NCI-H2029 treated with DMSO at 0.1 percent for 48 hours (cell line): ENCODE results near the gene GSTM3.
"Not testable (repeated sequence)": the region's sequence is repeated elsewhere in the genome, so short reads cannot be mapped to it uniquely, and the experiment has no call there.

Experiments used
- DNase-seq: peaks from one replicate; lab custom pipeline; 2025; lab: John Stamatoyannopoulos, UW

Gene GSTM3

DNA sequence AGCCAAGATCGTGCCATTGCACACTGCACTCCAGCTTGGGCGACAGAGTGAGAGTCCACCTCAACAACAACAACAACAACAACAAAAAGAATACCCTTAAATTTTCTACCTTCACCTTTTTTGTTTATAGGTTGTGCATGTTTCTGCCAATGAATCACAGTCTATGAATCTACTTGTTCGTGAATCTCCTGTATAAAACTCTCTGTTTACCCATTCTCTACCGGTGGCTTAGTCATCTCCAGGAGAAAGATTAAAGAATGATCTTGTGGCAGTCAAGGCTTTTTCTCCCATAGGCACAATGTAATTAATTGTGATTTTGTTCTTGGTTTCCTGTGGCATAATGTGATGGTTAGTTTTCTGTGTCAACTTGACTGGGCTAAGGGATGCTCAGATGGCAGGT is 43.0 kb downstream of the GSTM3 start:
- not testable (repeated sequence) for DNase-seq

DNA sequence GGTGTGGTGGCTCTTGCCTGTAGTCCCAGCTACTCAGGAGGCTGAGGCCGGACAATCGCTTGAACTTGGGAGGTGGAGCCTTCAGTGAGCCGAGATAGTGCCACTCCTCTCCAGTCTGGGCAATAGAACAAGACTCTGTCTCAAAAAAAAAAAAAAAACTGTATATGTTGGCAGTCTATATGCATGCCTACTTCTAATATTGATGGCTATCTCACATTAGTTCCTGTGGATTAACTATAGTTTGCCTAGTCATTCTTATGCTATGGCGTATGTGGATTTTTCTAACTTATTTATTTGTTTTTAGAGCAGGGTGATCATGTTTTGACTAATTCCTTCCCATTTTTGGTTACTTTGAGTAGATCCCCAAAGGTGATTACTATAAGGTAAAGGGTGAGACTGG is 43.8 kb downstream of the GSTM3 start:
- no peak for DNase-seq

DNA sequence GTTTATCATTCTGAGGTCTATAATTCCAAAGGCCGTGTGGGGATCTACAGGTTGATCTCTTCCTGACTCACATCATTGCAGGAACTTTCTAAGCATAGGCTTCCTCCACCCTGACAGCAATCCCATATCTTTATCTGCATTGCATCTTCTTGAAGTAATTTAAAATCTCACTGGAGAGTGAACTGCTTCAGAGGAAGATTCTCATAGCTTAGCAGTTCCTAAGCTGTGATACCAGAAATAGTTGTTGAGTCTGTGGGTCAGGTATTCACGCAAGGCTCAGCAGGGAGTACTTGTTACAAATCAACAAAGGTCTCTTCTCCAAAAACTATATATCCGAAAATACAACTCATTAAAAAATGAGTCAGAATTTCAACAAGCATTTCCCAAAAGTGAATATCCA is 45.7 kb downstream of the GSTM3 start:
- not testable (repeated sequence) for DNase-seq

DNA sequence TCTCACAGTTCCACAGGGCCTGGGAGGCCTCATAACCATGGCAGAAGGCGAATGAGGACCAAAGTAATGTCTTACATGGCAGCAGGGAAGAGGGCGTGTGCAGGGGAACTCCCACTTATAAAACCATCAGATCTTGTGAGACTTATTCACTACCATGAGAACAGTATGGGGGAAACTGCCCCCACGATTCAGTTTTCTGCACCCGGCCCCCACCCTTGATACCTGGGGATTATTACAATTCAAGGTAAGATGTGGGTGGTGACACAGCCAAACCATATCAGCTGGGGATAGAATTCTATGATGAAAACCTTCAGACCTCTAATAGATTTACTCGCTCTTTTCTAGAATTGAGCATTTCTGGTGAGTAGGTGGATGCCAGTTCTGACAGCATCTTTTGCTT is 46.4 kb downstream of the GSTM3 start:
- DNase-seq, result not testable (repeated sequence)

DNA sequence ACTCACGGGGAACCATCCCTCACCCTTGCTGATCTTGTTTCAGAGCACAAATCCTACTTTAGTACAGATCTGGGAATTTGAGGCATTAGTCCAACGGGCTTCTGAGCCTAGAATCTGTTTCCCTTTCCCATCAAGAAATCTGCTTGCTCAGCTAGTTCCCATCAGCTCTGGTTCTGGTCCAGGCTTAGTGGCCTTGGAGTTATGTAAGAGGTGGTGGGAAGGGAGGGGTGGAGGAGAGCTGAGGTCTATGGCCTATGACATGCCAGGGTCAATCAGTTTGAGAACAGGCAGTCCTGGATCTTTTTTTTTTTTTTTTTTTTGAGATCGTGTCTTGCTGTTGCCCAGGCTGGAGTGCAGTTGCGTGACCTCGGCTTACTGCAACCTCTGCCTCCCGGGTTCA is 49.1 kb downstream of the GSTM3 start:
- no peak for DNase-seq

GRCh38 chr1:109689844-109690405 is 50.9 kb downstream of the GSTM3 start:
- DNase-seq, result no peak

DNA sequence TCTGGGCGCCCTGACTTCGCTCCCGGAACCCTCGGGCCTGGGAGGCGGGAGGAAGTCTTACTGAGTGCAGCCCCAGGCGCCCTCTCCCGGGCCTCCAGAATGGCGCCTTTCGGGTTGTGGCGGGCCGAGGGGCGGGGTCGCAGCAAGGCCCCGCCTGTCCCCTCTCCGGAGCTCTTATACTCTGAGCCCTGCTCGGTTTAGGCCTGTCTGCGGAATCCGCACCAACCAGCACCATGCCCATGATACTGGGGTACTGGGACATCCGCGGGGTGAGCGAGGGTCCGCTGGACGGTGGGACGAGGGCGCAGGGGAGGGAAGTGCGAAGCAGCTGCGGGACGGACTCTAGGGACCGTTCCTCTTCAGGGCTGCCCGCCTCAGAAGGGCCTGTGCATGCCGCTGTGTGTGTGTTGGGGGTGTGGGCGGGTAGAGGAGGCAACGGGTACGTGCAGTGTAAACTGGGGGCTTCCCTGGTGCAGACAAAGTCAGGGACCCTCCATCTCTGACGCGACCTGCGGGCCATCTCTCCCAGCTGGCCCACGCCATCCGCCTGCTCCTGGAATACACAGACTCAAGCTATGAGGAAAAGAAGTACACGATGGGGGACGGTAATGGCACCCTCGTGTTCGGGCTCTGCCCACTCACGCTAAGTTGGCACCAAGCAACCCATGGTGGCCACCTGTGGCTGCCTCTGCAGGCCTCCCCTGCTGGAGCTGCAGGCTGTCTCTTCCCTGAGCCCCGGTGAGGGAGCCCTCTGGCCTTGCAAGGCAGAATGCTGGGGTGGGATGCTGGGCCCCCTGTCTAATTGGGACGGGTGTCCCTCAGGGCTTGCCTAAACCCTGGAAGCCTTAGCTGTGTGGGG is 53.0 kb downstream of the GSTM3 start, which contains the start of gene GSTM1:
TSS of gene GSTM1 (plus strand) at position 177 of the 859 bp plus-strand sequence. CDS start at position 234, 57 bp downstream.
- DNase-seq, result no peak

- not testable (repeated sequence) for DNase-seq
These were observed 53.7 kb downstream of the GSTM3 start for GRCh38 chr1:109687109-109687508.

DNA sequence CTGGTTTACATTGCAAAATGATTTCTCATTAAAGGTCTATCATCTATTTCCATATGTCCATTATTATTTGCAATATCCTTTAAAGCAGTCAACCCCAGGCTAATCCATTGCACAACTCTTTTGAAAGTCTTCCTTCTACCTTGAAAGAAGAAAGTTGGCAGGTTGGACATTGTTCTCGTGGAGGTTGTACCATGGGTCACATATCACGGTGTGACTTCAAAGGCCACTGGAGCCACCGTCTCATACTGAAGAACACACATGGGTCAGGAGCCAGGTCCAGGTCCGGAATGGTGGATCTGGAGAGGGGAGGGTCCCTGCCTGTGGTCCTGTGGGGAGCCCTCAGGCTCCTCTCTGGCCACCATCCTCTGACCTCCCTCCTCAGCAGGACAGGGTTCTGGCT is 54.9 kb downstream of the GSTM3 start:
- DNase-seq, result not testable (repeated sequence)

DNA sequence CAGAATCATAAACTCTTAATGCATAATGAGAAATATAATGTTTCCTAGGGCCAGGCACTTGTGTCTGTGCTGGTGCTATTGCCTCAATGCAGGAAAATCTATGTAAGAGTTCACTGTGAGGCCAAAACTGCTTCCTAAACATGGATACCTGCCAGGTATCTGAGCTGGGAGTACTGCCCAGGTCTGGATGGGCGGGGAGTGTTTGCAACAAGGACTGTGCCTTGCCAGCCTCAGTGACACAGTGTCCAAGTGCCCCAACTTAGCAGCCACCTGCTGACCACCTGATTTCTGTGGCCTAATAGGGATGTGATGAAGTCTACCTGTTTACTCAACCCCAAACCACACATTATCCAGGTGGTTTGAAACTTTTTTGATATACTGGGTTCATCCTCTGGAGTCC is 55.4 kb downstream of the GSTM3 start:
- DNase-seq, result not testable (repeated sequence)

DNA sequence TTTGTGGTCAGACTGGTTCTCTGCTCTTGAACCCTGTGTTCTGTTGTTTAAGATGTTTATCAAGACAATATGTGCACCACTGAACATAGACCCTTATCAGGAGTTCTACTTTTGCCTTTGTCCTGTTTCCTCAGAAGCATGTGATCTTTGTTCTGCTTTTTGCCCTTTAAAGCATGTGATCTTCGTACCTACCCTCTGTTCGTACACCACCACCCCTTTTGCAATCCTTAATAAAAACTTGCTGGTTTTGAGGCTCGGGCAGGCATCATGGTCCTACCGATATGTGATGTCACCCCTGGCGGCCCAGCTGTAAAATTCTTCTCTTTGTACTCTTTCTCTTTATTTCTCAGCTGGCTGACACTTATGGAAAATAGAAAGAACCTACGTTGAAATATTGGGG is 56.1 kb downstream of the GSTM3 start:
- DNase-seq, result not testable (repeated sequence)
